Keratinocyte (primary cell): Measurements from ENCODE around the gene PNCK. TPM values are rescaled to one million over a fixed set of nuclear protein-coding genes. Genes with fewer than 3 reads are reported as not detected.

Source experiments
- DNase-seq: peaks from one replicate; pipeline ENCODE4 v3.0.0-alpha.2; 2011; ENCODE audit warnings: low read depth, missing footprints, low spot score
- FAIRE-seq: peaks from 2 replicates; lab custom pipeline; 2011; peaks lifted over from hg19 to GRCh38; lab: Jason Lieb, UNC
- H2AFZ ChIP-seq: 2 replicates; pipeline ENCODE4 v1.6.0; 2012; ENCODE audit warnings: low read length, control low read depth, inconsistent platforms; ENCODE audit not compliant: control insufficient read depth
- H3K27ac ChIP-seq: 2 replicates; pipeline ENCODE4 v1.5.1; 2011; ENCODE audit warnings: low read length; ENCODE audit not compliant: control insufficient read depth, insufficient read depth
- H3K27me3 ChIP-seq: 3 replicates; pipeline ENCODE4 v1.6.0; 2011; ENCODE audit warnings: low read length; ENCODE audit not compliant: control insufficient read depth, insufficient read depth; ENCODE audit errors: extremely low read depth
- H3K36me3 ChIP-seq, 2 experiments: 2 replicates in 1 of 2; 3 replicates in 1 of 2; pipeline ENCODE4 v1.5.1; 2011; ENCODE audit warnings: low read length in 2 of 2, mild to moderate bottlenecking in 1 of 2; ENCODE audit not compliant: control insufficient read depth in 2 of 2, insufficient read depth in 2 of 2; ENCODE audit errors: extremely low read depth in 1 of 2
- H3K4me1 ChIP-seq: 3 replicates; pipeline ENCODE4 v1.5.1; 2011; ENCODE audit warnings: low read length; ENCODE audit not compliant: control insufficient read depth, insufficient read depth; ENCODE audit errors: extremely low read depth
- H3K4me2 ChIP-seq: 3 replicates; pipeline ENCODE4 v1.6.0; 2011; ENCODE audit warnings: low read depth, low read length; ENCODE audit not compliant: control insufficient read depth, insufficient read depth; ENCODE audit errors: extremely low read depth
- H3K4me3 ChIP-seq, 3 experiments: fragments of 200-600 bp in 1 of 3; sonication (generic) in 1 of 3; 2 replicates in 2 of 3; 3 replicates in 1 of 3; pipeline ENCODE4 v1.5.1; 2011 to 2016; ENCODE audit warnings: low read length in 3 of 3, mild to moderate bottlenecking in 3 of 3, control low read depth in 2 of 3, inconsistent platforms in 1 of 3, low read depth in 1 of 3, mixed read lengths in 1 of 3, mixed run types in 1 of 3, moderate library complexity in 1 of 3; ENCODE audit not compliant: control insufficient read depth in 2 of 3, insufficient read depth in 2 of 3; ENCODE audit errors: extremely low read depth in 1 of 3
- H3K79me2 ChIP-seq: 2 replicates; pipeline ENCODE4 v1.6.0; 2012; ENCODE audit warnings: low read length; ENCODE audit not compliant: control insufficient read depth, insufficient read depth
- H3K9ac ChIP-seq: 3 replicates; pipeline ENCODE4 v1.6.0; 2011; ENCODE audit warnings: low read length; ENCODE audit not compliant: control insufficient read depth, insufficient read depth; ENCODE audit errors: extremely low read depth
- H3K9me1 ChIP-seq: 3 replicates; pipeline ENCODE4 v1.6.0; 2011; ENCODE audit warnings: low read length; ENCODE audit not compliant: control insufficient read depth, insufficient read depth; ENCODE audit errors: extremely low read depth
- H3K9me3 ChIP-seq: 2 replicates; pipeline ENCODE4 v1.5.1; 2012; ENCODE audit warnings: low read depth, low read length; ENCODE audit not compliant: control insufficient read depth
- H4K20me1 ChIP-seq: 3 replicates; pipeline ENCODE4 v1.6.0; 2011; ENCODE audit warnings: low read length; ENCODE audit not compliant: control insufficient read depth, insufficient read depth; ENCODE audit errors: extremely low read depth
- CTCF ChIP-seq, 3 experiments: IDR thresholded peaks in 1 of 3; conservative IDR thresholded peaks in 1 of 3; optimal IDR thresholded peaks in 1 of 3; 2 replicates in 2 of 3; 3 replicates in 1 of 3; pipeline versions ENCODE3 to v1.5.1; 2011; ENCODE audit warnings: low read length in 3 of 3, mild to moderate bottlenecking in 3 of 3, moderate library complexity in 2 of 3, control low read depth in 1 of 3, inconsistent platforms in 1 of 3; ENCODE audit not compliant: insufficient read depth in 2 of 3; ENCODE audit errors: extremely low read depth in 1 of 3
- EZH2 ChIP-seq: IDR thresholded peaks from one replicate; pipeline ENCODE4 v1.6.1; 2012; ENCODE audit warnings: inconsistent platforms, mild to moderate bottlenecking, low read length, moderate library complexity
- dilution Hi-C: fragments of 300-500 bp; cut with MboI; formaldehyde crosslinking; loops from one replicate; pipeline ENCODE4 v1.7.0; 2020; ENCODE audit warnings: low sequenced_read_pairs; ENCODE audit not compliant: extremely low pct_ligation_motif_present
- polyA plus RNA-seq, 5 experiments: library from polyadenylated mRNA; depleted of rRNA in 3 of 5; stranded (reverse) in 3 of 5; stranded (forward) in 1 of 5; unstranded in 1 of 5; fragments of >200 nt; gene quantifications; 1 replicate in 1 of 5; 2 replicates in 3 of 5; 3 replicates in 1 of 5; pipeline versions ENCODE4 v1.2.1 to v1.2.3, GENCODE V29; 2011 to 2012; ENCODE audit warnings: missing spikeins in 2 of 5, low read depth in 1 of 5, low replicate concordance in 1 of 5

Gene PNCK
- polyA plus RNA-seq, 1 donor (not counting 4 experiments of a cell fraction or from before 2014, with no cell fraction given), result 0.24 TPM

GRCh38 chrX:153668423-153669173 lies 5.0 kb downstream of the PNCK start:
- dilution Hi-C loops, result no loop called here
- no peak overlapping the region for H2AFZ ChIP-seq
- no peak for TF ChIP-seq CTCF (optimal IDR thresholded peaks at IDR 0.05 in 1 of 3, IDR thresholded peaks at IDR 0.05 in 1 of 3, conservative IDR thresholded peaks at IDR 0.05 in 1 of 3; ENCODE audit: extremely low read depth in 1 of 3, insufficient read depth in 2 of 3, low read length in 3 of 3)
- no peak for TF ChIP-seq EZH2
- H3K9me1 ChIP-seq, result no peaks in the 10 kb centered on the region
- FAIRE-seq (no peak), DNase-seq (no peak)
- H3K27ac ChIP-seq, result no peak overlapping the region
- H3K4me1 ChIP-seq, result no peaks in the 10 kb centered on the region
- H3K36me3 ChIP-seq, result no peaks in the 10 kb centered on the region
- no peaks in the 10 kb centered on the region for H3K27me3 ChIP-seq
- no peak overlapping the region for H3K4me3 ChIP-seq
- no peaks in the 10 kb centered on the region for H3K79me2 ChIP-seq
- H3K4me2 ChIP-seq, result no peak overlapping the region
- no peak overlapping the region for H3K9ac ChIP-seq
- H4K20me1 ChIP-seq, result no peaks in the 10 kb centered on the region
- H3K9me3 ChIP-seq, result no peaks in the 10 kb centered on the region

DNA sequence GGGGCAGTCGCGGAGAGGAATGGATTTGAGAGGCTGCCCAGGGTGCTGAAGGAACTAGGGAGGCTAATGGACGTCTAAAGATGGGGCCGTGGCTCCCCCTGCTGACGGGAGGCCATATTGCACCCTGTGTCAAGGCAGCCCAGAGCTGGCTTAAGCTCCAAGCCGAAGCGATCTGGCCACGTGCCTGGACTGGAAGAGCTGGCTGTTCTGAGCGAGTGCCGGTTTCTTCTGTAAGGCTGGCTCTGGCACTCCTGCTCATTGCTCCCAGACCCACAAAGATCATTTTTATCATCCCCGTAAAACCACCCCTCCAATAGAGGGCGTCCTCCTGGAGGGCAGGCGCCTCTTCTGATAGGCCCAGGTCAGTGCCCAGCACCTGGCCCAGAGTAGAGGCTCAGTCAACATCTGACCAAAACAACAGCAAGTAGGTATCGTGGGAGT lies 5.6 kb downstream of the PNCK start:
- H3K9ac ChIP-seq, result no peak overlapping the region
- no peak overlapping the region for H3K4me2 ChIP-seq
- no peak overlapping the region for H3K27ac ChIP-seq
- no peak for FAIRE-seq
- TF ChIP-seq EZH2 (no peak), CTCF (optimal IDR thresholded peaks at IDR 0.05 in 1 of 3, IDR thresholded peaks at IDR 0.05 in 1 of 3, conservative IDR thresholded peaks at IDR 0.05 in 1 of 3; ENCODE audit: extremely low read depth in 1 of 3, insufficient read depth in 2 of 3, low read length in 3 of 3) (peak in 2 of 3 experiments; percentile 70 to 83)
- dilution Hi-C loops, result no loop called here
- H3K9me3 ChIP-seq, result no peaks in the 10 kb centered on the region
- H2AFZ ChIP-seq, result peak overlapping the region; percentile 7
- H3K27me3 ChIP-seq, result no peaks in the 10 kb centered on the region
- no peaks in the 10 kb centered on the region for H3K4me1 ChIP-seq
- no peaks in the 10 kb centered on the region for H3K79me2 ChIP-seq
- no peak for DNase-seq
- H3K9me1 ChIP-seq, result no peaks in the 10 kb centered on the region
- no peaks in the 10 kb centered on the region for H4K20me1 ChIP-seq
- H3K36me3 ChIP-seq, result no peaks in the 10 kb centered on the region
- H3K4me3 ChIP-seq, result peak overlapping the region in 1 of 3 experiments; percentile 5
